Neural cell (in vitro differentiated cells): ENCODE measurements around the gene FCRL6.

Source experiments
- EZH2 ChIP-seq: fragments of 200-600, 300-800 bp; shearing (Covaris generic), sonication (generic); IDR thresholded peaks from 2 replicates; pipeline ENCODE4 v1.6.1; 2014; ENCODE audit warnings: antibody characterized with exemption, low read length, borderline replicate concordance, mild to moderate bottlenecking; ENCODE audit not compliant: insufficient read depth, poor library complexity, severe bottlenecking
- MXI1 ChIP-seq: fragments of 450-650 bp; conservative IDR thresholded peaks from 2 replicates; pipeline ENCODE4 v1.6.1; 2014; ENCODE audit warnings: antibody characterized with exemption, mild to moderate bottlenecking; ENCODE audit not compliant: poor library complexity, severe bottlenecking
- POLR2AphosphoS5 ChIP-seq: IDR thresholded peaks from 2 replicates; pipeline ENCODE4 v1.6.1; 2012
- RAD21 ChIP-seq: fragments of 450-650 bp; conservative IDR thresholded peaks from 2 replicates; pipeline ENCODE4 v1.6.1; 2014; ENCODE audit warnings: antibody characterized with exemption, mild to moderate bottlenecking, moderate library complexity
- REST ChIP-seq: IDR thresholded peaks from 2 replicates; pipeline ENCODE4 v1.6.1; 2012; ENCODE audit warnings: borderline replicate concordance
- TAF1 ChIP-seq: IDR thresholded peaks from 2 replicates; pipeline ENCODE4 v1.6.1; 2012; ENCODE audit warnings: low read depth
- TF ChIP-seq, protein P1 (sequence below): fragments of 450-650 bp; IDR thresholded peaks from 2 replicates; pipeline ENCODE4 v1.5.1; 2014; ENCODE audit warnings: antibody characterized with exemption, mild to moderate bottlenecking, moderate library complexity; ENCODE audit not compliant: poor library complexity, severe bottlenecking

DNA sequence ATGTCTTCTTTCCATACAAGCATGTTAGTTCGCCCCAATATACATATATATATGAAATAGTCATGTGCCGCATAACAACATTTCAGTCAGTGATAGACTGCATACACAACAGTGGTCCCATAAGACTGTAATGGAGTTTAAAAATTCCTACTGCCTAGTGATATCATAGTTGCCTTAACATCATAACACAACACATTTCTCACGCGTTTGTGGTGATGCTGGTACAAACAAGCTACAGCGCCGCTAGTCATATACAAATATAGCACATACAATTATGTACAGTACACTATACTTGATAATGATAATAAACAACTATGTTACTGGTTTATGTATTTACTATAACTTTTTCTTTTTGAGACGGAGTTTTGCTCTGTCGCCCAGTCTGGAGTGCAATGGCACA is 13.8 kb downstream of the FCRL6 start:
- TF ChIP-seq, protein P1, sequence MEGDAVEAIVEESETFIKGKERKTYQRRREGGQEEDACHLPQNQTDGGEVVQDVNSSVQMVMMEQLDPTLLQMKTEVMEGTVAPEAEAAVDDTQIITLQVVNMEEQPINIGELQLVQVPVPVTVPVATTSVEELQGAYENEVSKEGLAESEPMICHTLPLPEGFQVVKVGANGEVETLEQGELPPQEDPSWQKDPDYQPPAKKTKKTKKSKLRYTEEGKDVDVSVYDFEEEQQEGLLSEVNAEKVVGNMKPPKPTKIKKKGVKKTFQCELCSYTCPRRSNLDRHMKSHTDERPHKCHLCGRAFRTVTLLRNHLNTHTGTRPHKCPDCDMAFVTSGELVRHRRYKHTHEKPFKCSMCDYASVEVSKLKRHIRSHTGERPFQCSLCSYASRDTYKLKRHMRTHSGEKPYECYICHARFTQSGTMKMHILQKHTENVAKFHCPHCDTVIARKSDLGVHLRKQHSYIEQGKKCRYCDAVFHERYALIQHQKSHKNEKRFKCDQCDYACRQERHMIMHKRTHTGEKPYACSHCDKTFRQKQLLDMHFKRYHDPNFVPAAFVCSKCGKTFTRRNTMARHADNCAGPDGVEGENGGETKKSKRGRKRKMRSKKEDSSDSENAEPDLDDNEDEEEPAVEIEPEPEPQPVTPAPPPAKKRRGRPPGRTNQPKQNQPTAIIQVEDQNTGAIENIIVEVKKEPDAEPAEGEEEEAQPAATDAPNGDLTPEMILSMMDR: no peak
- TF ChIP-seq EZH2 (no peak), POLR2AphosphoS5 (no peak), RAD21 (no peak), REST (no peak), TAF1 (no peak), MXI1 (no peak)
